Measurements from ENCODE around the gene OR1L4.

The OR1L4 gene

GRCh38 chr9:122723690-122724089, at the start of gene OR1L4:
Gene OR1L4, plus strand, starts transcription at chr9:122723990. Its CDS starts 0 bp downstream, at chr9:122723990.
- no peak for DNase-seq (ENCODE audit: low spot score)

GRCh38 chr9:122684851-122685250, 38.9 kb upstream of the OR1L4 start:
- no peak for DNase-seq (ENCODE audit: low spot score)

GRCh38 chr9:122695696-122696095, 28.1 kb upstream of the OR1L4 start:
- no peak for DNase-seq (ENCODE audit: low spot score)

- no peak for DNase-seq (ENCODE audit: low spot score)
Measured at GRCh38 chr9:122718038-122718437, 5.8 kb upstream of the OR1L4 start.

GRCh38 chr9:122719218-122719617, 4.6 kb upstream of the OR1L4 start:
- no peak for DNase-seq (ENCODE audit: low spot score)

GRCh38 chr9:122742003-122742402, 18.2 kb downstream of the OR1L4 start, which contains the start of gene OR1L6:
Gene OR1L6, plus strand, starts transcription at chr9:122742303. Its CDS starts 7,545 bp downstream, at chr9:122749848.
- no peak for DNase-seq (ENCODE audit: low spot score)

GRCh38 chr9:122754825-122755224, 31.0 kb downstream of the OR1L4 start:
- no peak for DNase-seq (ENCODE audit: low spot score)

GRCh38 chr9:122767817-122768216, 44.0 kb downstream of the OR1L4 start:
- DNase-seq (ENCODE audit: low spot score), result no peak

Measured in kidney capillary endothelial cell (primary cell).